BLaER1 (cell line): ENCODE results near the gene TTBK2.

Experiments
- H3K27ac ChIP-seq: shearing (Covaris generic); formaldehyde crosslinking; 2 replicates; pipeline ENCODE4 v1.8.1; 2022
- H3K27me3 ChIP-seq: shearing (Covaris generic); formaldehyde crosslinking; 2 replicates; pipeline ENCODE4 v1.8.1; 2022
- H3K36me3 ChIP-seq: shearing (Covaris generic); formaldehyde crosslinking; 2 replicates; pipeline ENCODE4 v1.8.1; 2022
- H3K4me1 ChIP-seq: shearing (Covaris generic); formaldehyde crosslinking; 2 replicates; pipeline ENCODE4 v1.8.1; 2022
- H3K4me2 ChIP-seq: shearing (Covaris generic); formaldehyde crosslinking; 2 replicates; pipeline ENCODE4 v1.8.1; 2022
- H3K4me3 ChIP-seq: shearing (Covaris generic); formaldehyde crosslinking; 2 replicates; pipeline ENCODE4 v1.8.1; 2022
- H3K9ac ChIP-seq: shearing (Covaris generic); formaldehyde crosslinking; 2 replicates; pipeline ENCODE4 v1.8.1; 2022
- H3K9me3 ChIP-seq: shearing (Covaris generic); formaldehyde crosslinking; 2 replicates; pipeline ENCODE4 v1.8.1; 2022
- H4K20me1 ChIP-seq: shearing (Covaris generic); formaldehyde crosslinking; 2 replicates; pipeline ENCODE4 v1.8.1; 2022
- Cebpa-rat ChIP-seq: shearing (Covaris generic); IDR thresholded peaks from 2 replicates; pipeline ENCODE4 v1.8.1; 2022

Gene TTBK2

DNA sequence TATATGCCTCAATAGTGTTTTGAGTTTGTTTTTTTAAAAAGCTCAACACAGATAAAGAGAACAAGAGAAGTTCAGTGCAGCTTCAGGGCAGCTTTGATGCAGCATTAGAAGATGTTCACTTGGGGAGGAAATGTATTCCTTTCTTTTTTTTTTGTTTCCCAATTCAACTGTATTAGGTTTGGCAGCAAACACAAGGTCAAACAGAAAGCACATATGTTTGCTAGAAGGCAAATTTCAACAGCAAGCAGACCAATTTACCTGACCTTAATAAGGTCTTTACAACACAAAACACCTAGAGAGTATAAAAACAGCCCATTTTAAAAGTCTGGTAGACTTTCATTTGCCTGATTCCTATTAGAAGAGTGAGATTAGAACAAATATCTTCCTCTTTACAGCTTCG, 176.4 kb downstream of the TTBK2 start:
- no peak overlapping the region for H3K27ac ChIP-seq

DNA sequence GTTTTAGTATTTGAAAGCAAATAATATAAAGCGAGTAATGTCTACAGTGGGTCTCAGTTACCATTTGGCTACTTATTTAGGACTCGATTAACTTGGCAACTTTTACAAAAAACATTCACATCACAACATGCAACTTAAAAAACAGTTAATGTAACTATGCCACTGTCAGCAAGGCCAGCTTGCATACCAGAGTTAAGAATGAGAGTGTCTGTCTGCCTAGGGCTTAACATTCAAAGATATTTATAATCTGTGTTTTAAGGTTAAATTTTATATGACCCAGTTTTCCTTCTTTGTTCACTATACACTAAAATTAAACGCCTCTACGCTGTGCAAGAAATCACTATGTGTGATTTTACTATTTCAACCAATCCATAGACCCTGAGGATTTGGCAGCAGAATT, 178.4 kb downstream of the TTBK2 start:
- H3K36me3 ChIP-seq, result peaks cover 25% of the 10 kb centered on the region
- no peak overlapping the region for H3K9ac ChIP-seq
- no peak overlapping the region for H3K4me3 ChIP-seq
- H3K27me3 ChIP-seq, result no peaks in the 10 kb centered on the region
- peaks cover 26% of the 10 kb centered on the region for H3K4me1 ChIP-seq
- TF ChIP-seq Cebpa-rat, result no peak
- H3K27ac ChIP-seq, result no peak overlapping the region
- H3K4me2 ChIP-seq, result no peak overlapping the region
- no peaks in the 10 kb centered on the region for H4K20me1 ChIP-seq
- no peaks in the 10 kb centered on the region for H3K9me3 ChIP-seq

More for the DNA sequence above, 176.4 kb downstream of the TTBK2 start:
- Histone ChIP-seq H3K4me1 (peaks cover 5% of the 10 kb centered on the region), H3K4me2 (no peak overlapping the region), H3K4me3 (no peak overlapping the region), H3K36me3 (peaks cover 34% of the 10 kb centered on the region), H3K27me3 (no peaks in the 10 kb centered on the region), H4K20me1 (no peaks in the 10 kb centered on the region), H3K9me3 (no peaks in the 10 kb centered on the region), H3K9ac (no peak overlapping the region)
- TF ChIP-seq Cebpa-rat, result no peak

DNA sequence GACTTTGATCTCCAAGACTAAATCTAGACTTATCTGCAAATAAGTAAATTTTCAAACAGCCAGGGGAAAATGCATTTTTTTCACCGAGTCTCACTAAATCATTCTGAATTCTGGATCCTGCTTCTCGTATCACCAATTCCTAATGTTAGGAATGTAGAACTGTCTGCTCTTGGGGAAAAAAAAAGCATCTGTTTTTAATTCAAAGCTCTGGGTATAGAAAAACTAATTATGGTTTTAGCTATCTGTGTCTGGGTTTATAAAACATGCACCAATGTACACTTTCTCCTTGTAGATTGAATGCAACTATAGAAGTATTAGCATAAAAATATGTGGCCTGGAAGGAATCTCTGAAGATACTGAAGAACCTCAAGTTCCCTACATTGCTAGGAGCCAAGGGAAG, 178.9 kb downstream of the TTBK2 start:
- H3K4me2 ChIP-seq, result no peak overlapping the region
- H3K9me3 ChIP-seq, result no peaks in the 10 kb centered on the region
- H3K27ac ChIP-seq, result no peak overlapping the region
- H3K9ac ChIP-seq, result no peak overlapping the region
- no peak for TF ChIP-seq Cebpa-rat
- H3K36me3 ChIP-seq, result peaks cover 21% of the 10 kb centered on the region
- H4K20me1 ChIP-seq, result no peaks in the 10 kb centered on the region
- peaks cover 26% of the 10 kb centered on the region for H3K4me1 ChIP-seq
- no peaks in the 10 kb centered on the region for H3K27me3 ChIP-seq
- H3K4me3 ChIP-seq, result no peak overlapping the region

DNA sequence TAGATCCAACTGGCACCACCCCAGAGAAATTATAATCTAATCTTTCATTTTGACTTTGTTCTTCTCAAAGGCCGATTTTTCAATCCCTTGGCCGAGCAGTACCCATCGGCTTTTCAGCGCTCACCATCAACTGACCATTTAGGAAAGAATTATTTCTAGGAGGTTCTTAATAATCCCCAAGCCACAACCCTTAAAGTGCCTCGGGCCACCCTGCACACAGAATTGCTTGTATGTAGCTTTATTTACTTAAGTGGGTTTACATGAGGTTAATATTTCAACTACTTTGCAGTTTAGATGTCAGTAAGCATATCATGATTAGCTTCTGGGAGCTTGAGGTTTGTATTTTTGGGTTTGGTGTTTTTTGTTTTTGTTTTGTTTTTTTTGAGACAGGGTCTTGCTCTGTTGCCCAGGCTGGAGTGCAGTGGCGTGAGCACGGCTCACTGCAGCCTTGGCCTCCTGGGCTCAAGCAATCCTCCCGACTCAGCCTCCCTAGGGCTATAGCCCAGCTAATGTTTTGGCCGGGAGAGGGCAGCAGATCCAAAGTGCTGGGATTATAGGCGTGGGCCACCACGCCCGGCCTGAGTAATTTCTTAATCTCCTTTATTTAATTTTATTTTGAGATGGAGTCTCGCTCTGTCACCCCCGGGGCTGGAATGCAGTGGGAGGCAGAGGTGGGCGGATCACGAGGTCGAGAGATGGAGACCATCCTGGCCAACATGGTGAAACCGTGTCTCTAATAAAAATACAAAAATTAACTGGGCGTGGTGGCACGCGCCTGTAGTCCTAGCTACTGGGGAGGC, 182.8 kb downstream of the TTBK2 start:
- Histone ChIP-seq H3K27me3 (no peaks in the 10 kb centered on the region), H3K4me1 (peaks cover 47% of the 10 kb centered on the region), H3K36me3 (peaks cover 30% of the 10 kb centered on the region), H3K4me2 (peak overlapping the region; percentile 97), H4K20me1 (peaks cover 32% of the 10 kb centered on the region), H3K4me3 (peak overlapping the region; percentile 94), H3K27ac (peak overlapping the region; percentile 91), H3K9me3 (no peaks in the 10 kb centered on the region), H3K9ac (peak overlapping the region; percentile 94)
- no peak for TF ChIP-seq Cebpa-rat

DNA sequence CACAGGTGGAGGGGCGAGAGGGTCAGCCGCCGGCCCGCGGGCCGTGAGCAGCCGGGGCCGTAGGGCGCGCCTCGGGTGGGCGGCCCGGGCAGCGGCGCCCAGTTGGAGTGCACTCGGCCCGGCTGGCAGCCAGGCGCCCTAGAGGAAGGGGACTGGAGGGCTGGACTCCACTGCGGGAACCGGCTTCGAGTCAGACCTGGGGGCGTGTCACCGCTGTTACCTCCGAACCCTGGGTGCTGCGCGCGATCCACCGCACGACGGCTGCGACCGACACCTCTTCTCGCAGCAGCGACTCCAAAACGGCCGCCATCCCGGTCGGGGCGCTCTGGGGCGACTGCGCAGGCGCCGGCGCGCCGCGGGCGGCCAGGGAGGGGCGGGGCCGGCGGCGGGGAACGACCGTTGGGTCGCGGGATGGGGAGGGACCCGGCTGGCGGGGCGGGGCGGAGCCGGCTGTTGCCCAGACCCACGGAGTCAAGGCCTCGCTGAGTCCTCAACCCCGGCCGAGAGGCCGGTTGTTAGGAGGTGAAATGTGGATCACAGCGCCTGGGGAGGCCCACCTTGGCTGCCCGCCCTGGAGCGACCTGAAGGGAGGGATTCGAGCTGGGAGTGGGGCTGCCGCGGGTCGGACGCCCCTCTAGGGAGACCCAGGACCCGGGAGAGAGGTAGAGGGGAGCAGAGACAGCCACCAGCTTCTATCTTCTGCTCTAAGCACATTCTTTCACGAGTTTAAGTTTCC, 183.6 kb downstream of the TTBK2 start, which contains the start of gene CDAN1:
CDAN1 (minus strand) TSS at position 336 of the 736 bp plus-strand sequence; CDS start at position 310, 26 bp downstream.
- Histone ChIP-seq H3K4me3 (peak within 1 kb of the TSS; percentile 94), H3K4me2 (peak within 1 kb of the TSS; percentile 97), H3K36me3 (peaks cover 38% of the 10 kb centered on the region), H3K27ac (peak within 1 kb of the TSS; percentile 91), H3K9ac (peak within 1 kb of the TSS; percentile 94), H3K4me1 (peaks cover 47% of the 10 kb centered on the region), H3K9me3 (no peaks in the 10 kb centered on the region), H4K20me1 (peaks cover 40% of the 10 kb centered on the region), H3K27me3 (no peaks in the 10 kb centered on the region)
- no peak for TF ChIP-seq Cebpa-rat

DNA sequence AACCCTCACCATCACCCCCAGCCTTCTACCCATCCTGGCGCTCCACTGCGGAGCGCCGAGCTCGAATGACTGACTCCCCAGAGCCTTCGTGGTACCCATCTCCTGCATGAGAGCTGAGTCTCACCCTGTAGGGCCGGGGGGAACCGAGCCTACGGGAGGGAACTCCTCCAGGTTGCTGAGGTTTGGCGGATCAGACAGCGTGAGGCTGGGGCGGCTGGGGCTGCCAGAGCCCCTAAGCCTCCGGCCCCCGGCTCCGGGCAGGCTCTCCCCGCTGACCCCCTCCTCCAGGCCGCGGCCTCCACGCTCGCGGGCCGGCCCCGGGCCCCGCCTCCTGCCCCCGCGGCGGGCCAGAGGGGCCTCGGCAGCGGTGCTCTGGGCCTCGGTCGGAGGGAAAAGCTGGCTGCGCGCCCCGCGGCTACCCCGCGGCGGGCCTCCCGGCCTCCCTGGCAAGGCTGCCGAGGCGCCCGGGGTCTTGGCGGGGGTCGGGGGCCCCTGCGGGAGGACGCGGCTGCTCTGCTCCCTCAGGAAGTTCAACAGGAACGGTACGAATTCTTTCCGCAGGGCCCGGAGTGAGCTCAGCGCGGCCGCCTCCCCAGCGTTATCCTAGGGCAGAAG, 184.3 kb downstream of the TTBK2 start:
- Histone ChIP-seq H3K4me3 (peak overlapping the region; percentile 94), H4K20me1 (peaks cover 45% of the 10 kb centered on the region), H3K9me3 (no peaks in the 10 kb centered on the region), H3K27ac (peak overlapping the region; percentile 91), H3K36me3 (peaks cover 45% of the 10 kb centered on the region), H3K4me1 (peaks cover 47% of the 10 kb centered on the region), H3K9ac (peak overlapping the region; percentile 94), H3K4me2 (peak overlapping the region; percentile 97), H3K27me3 (no peaks in the 10 kb centered on the region)
- no peak for TF ChIP-seq Cebpa-rat

DNA sequence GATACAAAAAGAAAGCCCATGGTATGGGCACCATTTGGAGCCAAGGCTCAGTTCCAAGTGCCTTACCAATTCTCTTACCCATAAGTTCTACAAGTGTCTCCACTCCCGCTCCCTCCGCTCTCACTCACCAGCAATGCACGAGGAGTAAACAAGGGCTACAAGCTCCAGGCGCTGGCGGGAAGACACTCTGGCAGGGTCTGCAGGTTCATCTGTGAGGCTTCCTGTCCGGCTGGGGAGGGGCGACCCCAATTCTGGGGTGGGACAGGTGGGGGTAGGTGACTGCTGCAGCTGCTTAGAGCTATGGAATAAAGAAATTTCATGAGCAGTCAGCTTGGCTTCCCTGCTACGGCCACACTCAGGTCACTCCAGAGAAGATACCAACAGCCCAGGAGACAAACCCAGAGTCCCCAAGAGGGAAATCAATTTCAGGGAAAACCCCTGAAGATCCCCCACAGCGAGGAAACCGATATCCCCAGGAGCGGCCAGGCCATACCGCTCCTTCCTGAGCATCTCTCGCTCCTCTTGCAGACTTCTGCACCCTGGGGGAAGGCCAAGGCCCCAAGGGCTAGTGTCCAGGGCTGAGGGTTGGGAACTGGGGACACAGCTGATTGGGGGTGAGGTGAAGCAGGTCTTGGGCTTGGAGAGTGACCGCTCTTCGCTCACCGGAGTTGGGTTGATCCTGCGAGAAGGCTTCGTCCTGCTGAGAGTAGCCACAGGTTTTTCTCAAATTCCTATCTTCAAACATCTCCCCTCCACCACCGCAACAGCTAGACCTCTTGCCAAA, 185.0 kb downstream of the TTBK2 start:
- Histone ChIP-seq H3K27me3 (no peaks in the 10 kb centered on the region), H3K4me2 (peak overlapping the region; percentile 97), H3K4me3 (peak overlapping the region; percentile 94), H3K9me3 (no peaks in the 10 kb centered on the region), H3K36me3 (peaks cover 52% of the 10 kb centered on the region), H3K27ac (peak overlapping the region; percentile 91; the same call in 1 of the 2 replicates), H3K9ac (peak overlapping the region; percentile 94), H4K20me1 (peaks cover 52% of the 10 kb centered on the region), H3K4me1 (peaks cover 47% of the 10 kb centered on the region)
- TF ChIP-seq Cebpa-rat, result no peak

DNA sequence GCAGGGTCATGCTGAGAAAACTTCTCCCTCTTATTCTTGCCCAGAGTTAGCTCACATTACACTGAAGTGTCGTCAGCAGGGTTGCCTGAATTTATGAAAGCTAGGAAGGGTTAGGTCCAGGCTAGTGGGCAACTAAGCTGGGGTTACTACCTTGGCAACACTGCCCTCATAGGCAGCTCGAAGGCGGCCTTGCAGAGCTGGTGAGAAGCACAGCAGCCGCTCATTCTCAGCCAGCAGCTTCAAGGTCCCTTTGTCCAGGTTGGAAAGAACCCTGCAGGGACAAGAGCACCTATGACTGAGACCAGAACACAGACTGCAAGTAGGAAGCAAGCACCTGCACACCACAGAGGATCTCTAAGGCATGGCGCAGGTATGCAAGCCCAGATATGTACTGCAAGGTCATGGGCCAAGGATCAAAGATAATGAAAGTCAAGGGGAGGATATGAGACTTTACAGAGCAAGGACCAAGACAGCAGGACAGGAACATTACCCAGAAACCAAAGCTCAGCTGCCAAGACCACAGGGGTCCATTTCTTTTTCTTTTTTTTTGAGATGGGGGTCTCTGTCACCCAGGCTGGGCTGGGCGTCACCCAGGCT, 186.4 kb downstream of the TTBK2 start:
- Histone ChIP-seq H3K4me3 (no peak overlapping the region), H3K4me2 (peak overlapping the region; percentile 4; the same call in 1 of the 2 replicates), H3K36me3 (peaks cover 65% of the 10 kb centered on the region), H3K9ac (peak overlapping the region; percentile 2; the same call in 1 of the 2 replicates), H3K9me3 (no peaks in the 10 kb centered on the region), H3K27ac (no peak overlapping the region), H3K27me3 (no peaks in the 10 kb centered on the region), H3K4me1 (peaks cover 42% of the 10 kb centered on the region), H4K20me1 (peaks cover 63% of the 10 kb centered on the region)
- no peak for TF ChIP-seq Cebpa-rat

DNA sequence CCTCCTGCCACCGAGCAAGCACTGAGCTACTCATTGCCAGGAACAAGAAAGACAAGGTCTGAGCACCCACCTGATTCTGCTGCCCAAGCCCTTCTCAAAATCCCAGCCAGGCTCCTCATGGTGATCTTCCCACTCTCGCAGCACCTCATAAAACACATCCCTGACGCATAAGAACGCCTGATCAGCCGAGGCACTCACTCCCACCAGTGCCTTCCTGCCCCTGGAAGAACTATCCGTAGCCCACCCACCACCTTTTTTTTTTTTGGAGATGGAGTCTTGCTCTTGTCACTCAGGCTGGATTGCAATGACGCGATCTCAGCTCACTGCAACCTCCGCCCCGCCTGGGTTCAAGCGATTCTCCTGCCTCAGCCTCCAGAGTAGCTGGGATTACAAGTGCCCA, 187.6 kb downstream of the TTBK2 start:
- Histone ChIP-seq H4K20me1 (peaks cover 68% of the 10 kb centered on the region), H3K4me2 (no peak overlapping the region), H3K4me3 (no peak overlapping the region), H3K4me1 (peaks cover 30% of the 10 kb centered on the region), H3K27me3 (no peaks in the 10 kb centered on the region), H3K9ac (no peak overlapping the region), H3K27ac (no peak overlapping the region), H3K9me3 (no peaks in the 10 kb centered on the region), H3K36me3 (peaks cover 76% of the 10 kb centered on the region)
- TF ChIP-seq Cebpa-rat, result no peak
